Forelimb muscle (tissue), 1 donor: ENCODE measurements around the gene MRPS30. TPM values are rescaled to one million over a fixed set of nuclear protein-coding genes. Genes with fewer than 3 reads are reported as not detected.
"Not testable (repeated sequence)": the region's sequence is repeated elsewhere in the genome, so short reads cannot be mapped to it uniquely, and the experiment has no call there.

Experiments used
- DNase-seq: peaks from one replicate; pipeline ENCODE4 v3.0.0-alpha.2; 2013; ENCODE audit warnings: low read depth
- polyA plus RNA-seq: library from polyadenylated mRNA; unstranded; fragments of 120-200 nt; gene quantifications from one replicate; pipeline ENCODE4 v1.2.1, GENCODE V29; 2013; ENCODE audit not compliant: insufficient read length

Gene MRPS30
- polyA plus RNA-seq, 1 donor: 39.0 TPM

GRCh38 chr5:44814761-44815160 is 6.0 kb downstream of the MRPS30 start:
- DNase-seq: no peak

GRCh38 chr5:44821164-44821563 is 12.4 kb downstream of the MRPS30 start:
- no peak for DNase-seq

GRCh38 chr5:44824662-44825061 is 15.9 kb downstream of the MRPS30 start:
- not testable (repeated sequence) for DNase-seq

DNA sequence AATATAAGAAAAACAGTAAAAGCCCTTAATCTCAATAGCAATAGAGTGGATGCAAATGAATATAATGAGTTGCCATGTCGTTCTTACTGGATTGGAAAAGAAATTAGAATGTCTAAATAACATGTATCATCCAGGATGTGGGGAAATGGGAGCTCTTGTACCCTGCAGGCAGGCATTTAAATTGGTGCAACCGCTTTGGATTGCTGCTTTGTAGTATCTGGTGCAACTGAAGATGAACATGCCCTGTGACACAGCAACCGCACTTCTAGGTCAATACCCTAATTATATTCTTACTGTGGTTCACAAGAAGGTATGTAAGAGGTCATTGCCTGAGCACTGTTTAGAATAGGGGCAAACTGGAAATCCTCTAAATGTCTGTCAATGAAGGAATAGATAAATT is 18.9 kb downstream of the MRPS30 start:
- DNase-seq: no peak

DNA sequence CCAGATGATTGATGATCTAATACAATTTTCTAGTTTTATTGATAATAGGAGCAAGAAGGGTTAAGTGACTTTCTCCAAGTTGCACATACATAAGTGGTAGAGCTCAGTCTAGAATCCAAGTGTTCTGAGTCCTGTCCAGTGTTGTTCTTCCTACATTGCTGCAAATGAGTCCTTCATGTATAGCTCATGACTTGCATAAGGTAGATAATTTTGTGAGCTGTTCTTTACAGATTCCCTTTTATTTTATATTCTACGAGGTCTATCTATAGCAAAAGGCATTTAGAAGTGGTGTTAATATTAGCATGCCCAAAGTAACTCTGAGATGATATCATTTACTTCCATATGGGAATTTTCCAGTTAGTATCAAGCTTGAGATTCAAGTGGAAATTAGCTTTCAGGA is 20.0 kb downstream of the MRPS30 start:
- no peak for DNase-seq

GRCh38 chr5:44830951-44831350 is 22.2 kb downstream of the MRPS30 start:
- no peak for DNase-seq

- DNase-seq: no peak
Observed at GRCh38 chr5:44833249-44833648, 24.5 kb downstream of the MRPS30 start.

GRCh38 chr5:44835693-44836092 is 26.9 kb downstream of the MRPS30 start:
- no peak for DNase-seq

DNA sequence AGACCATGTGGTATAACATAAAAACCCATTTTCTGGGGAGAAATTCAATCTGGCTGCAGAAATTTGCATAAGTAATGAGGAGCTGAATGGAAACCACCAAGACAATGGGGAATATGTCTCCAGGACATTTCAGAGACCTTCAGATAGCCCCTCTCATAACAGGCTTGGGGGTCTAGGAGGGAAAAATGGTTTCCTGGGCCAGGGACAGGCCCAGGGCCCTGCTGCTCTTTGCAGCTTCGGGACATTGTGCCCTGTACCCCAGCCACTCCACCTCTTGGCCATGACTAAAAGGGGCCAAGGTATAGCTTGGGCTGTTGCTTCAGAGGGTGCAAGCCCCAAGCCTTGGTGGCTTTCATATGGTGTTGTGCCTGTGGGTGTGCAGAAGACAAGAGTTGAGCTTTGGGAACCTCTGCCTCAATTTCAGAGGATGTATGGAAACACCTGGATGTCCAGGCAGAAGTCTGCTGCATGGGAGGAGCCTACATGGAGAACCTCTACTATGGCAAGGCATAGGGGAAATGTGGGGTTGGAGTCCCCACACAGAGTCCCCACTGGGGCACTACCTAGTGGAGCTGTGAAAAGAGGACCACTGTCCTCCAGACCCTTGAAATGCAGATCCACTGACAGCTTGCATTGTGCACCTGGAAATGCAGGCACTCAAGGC is 30.4 kb downstream of the MRPS30 start:
- DNase-seq: no peak

GRCh38 chr5:44842496-44843282 is 33.9 kb downstream of the MRPS30 start:
- DNase-seq: no peak

DNA sequence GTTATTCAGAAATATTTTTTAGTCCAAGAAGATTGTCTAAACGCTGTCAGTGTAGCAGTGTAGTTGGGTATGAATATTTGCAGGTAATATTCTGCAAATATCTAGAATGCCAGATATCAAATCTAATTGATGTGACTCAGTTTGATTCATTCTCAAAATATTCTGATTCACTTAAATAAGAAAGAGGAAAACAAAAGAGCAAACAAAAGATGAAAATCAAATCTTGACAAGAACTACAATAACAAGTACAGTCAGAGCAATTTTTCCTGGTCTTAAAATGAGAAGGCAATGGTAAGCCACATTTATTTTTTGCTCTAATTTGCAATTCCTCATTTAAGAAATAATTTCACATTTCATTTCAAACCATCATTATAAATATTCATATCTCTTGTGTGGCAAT is 36.0 kb downstream of the MRPS30 start:
- no peak for DNase-seq

DNA sequence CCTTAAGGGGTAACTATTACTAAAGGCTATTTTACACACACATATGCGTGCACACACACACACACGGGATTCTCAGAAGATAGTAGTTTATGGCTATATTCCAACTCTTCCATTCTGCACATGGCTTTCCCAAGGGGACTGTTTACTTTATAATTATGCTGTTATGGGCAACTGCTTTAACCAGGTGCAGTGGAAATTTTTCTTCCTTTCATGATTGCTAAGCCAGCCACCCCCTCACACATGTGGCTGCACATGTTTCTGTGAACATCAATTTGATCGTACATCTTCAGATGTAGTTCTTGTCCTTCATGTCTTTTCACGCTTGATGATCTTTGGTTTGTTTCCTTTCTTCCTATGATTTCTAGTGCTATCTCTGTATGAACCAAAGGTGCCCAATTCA is 37.0 kb downstream of the MRPS30 start:
- DNase-seq: no peak

DNA sequence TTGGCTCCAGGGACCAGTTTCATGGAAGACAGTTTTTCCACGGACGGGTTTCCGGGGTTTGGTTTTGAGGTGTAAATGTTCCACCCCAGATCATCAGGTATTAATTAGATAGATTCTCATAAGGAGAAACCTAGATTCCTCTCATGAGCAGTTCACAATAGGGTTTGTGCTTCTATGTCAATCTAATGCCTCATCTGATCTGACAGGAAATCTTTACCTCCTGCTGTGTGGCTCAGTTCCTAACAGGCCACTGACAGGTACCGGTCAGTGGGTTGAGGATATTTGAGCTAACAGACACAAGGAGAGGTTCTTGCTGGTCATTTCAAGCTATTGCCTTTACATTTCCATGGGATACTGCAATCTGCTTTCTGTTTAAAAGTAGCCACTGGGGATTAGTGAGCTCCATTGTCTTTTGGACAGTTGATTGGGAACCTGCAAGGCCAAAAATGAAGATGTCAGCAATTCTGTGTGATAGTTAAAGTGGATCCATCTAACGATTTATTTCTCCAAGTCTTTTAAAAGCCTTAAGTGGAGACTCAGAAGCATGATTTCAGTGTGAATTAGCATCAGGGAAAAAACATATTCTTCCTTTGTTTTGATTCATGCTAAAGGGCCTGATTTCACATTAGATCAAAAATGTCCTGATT is 38.6 kb downstream of the MRPS30 start:
- no peak for DNase-seq

GRCh38 chr5:44860267-44860666 is 51.5 kb downstream of the MRPS30 start:
- no peak for DNase-seq

DNA sequence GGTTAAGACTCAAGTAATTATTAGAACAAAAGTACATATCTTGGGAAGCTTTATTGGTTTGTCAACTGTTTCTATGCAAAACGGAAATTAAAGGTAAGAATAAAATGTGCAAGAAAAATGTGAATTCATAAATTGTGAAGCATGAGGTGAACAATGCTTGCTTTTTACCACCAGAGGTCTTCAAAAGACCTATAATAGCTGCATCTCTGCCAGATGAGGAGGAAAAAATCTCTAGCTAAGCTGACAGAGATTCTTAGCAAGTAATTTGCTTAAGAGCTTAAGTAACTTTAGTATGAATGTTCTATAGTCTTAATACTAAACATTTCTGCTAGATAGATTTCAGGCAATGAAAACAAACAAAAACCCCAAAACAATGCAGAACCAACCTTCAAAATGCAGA is 54.1 kb downstream of the MRPS30 start:
- no peak for DNase-seq
